ENCODE results near the gene CDH23. TPM values are rescaled to one million over a fixed set of nuclear protein-coding genes. Genes with fewer than 3 reads are reported as not detected.

Gene CDH23
- total and polyA plus RNA-seq, 2 experiments from 2014 or later: 0.08 TPM; not detected in 1

- 49% methylated on average over 19 of the region's 19 CpGs for WGBS, 2 experiments (ENCODE audit: low coverage in 1 of 2, low lambda C conversion rate in 2 of 2, missing lambda C conversion rate in 2 of 2)
- Histone ChIP-seq H3K9me2 (ENCODE audit: insufficient read depth) (no peaks in the 10 kb centered on the region), H3K9me3 (ENCODE audit: low read depth) (no peaks in the 10 kb centered on the region), H3K79me2 (ENCODE audit: insufficient read depth) (no peaks in the 10 kb centered on the region), H3K4me3 (no peak overlapping the region), H3K27ac (no peak overlapping the region), H3K36me3 (ENCODE audit: low read depth) (no peaks in the 10 kb centered on the region), H2AFZ (no peak overlapping the region), H3K9ac (no peak overlapping the region), H3K4me2 (ENCODE audit: unreplicated experiment) (no peak overlapping the region), H3K27me3 (replicated peaks; ENCODE audit: insufficient read depth) (peaks cover 31% of the 10 kb centered on the region), H3F3A (ENCODE audit: insufficient read depth) (no peaks in the 10 kb centered on the region), H4K20me1 (ENCODE audit: insufficient read depth) (no peaks in the 10 kb centered on the region), H3K4me1 (ENCODE audit: insufficient read depth) (no peaks in the 10 kb centered on the region)
- TF ChIP-seq EZH2 (IDR thresholded peaks at IDR 0.05; ENCODE audit: insufficient read depth, poor library complexity, severe bottlenecking) (no peak), EZH2phosphoT487 (IDR thresholded peaks at IDR 0.05; ENCODE audit: insufficient read depth, low read depth) (no peak)
- in situ Hi-C loops (cut with MboI): no loop called here
- no peak for DNase-seq
Measured at GRCh38 chr10:71462062-71462935, 65.6 kb downstream of the CDH23 start.

GRCh38 chr10:71463111-71463510, 66.4 kb downstream of the CDH23 start:
- Histone ChIP-seq H3K4me3 (no peak overlapping the region), H3K4me2 (ENCODE audit: unreplicated experiment) (no peak overlapping the region), H3K27ac (no peak overlapping the region), H3K9ac (no peak overlapping the region), H4K20me1 (ENCODE audit: insufficient read depth) (no peaks in the 10 kb centered on the region), H3K9me2 (ENCODE audit: insufficient read depth) (no peaks in the 10 kb centered on the region), H3K9me3 (ENCODE audit: low read depth) (no peaks in the 10 kb centered on the region), H3K27me3 (replicated peaks; ENCODE audit: insufficient read depth) (peaks cover 23% of the 10 kb centered on the region), H2AFZ (no peak overlapping the region), H3F3A (ENCODE audit: insufficient read depth) (no peaks in the 10 kb centered on the region), H3K36me3 (ENCODE audit: low read depth) (no peaks in the 10 kb centered on the region), H3K79me2 (ENCODE audit: insufficient read depth) (no peaks in the 10 kb centered on the region), H3K4me1 (ENCODE audit: insufficient read depth) (no peaks in the 10 kb centered on the region)
- DNase-seq: no peak
- in situ Hi-C loops (cut with MboI): no loop called here
- WGBS, 2 experiments (ENCODE audit: low coverage in 1 of 2, low lambda C conversion rate in 2 of 2, missing lambda C conversion rate in 2 of 2): 76 to 81% methylated on average over 7 of the region's 7 CpGs
- TF ChIP-seq EZH2phosphoT487 (IDR thresholded peaks at IDR 0.05; ENCODE audit: insufficient read depth, low read depth): no peak
- TF ChIP-seq EZH2 (IDR thresholded peaks at IDR 0.05; ENCODE audit: insufficient read depth, poor library complexity, severe bottlenecking): no peak

- H4K20me1 ChIP-seq (ENCODE audit: insufficient read depth): no peaks in the 10 kb centered on the region
- DNase-seq: no peak
- no peaks in the 10 kb centered on the region for H3K4me1 ChIP-seq (ENCODE audit: insufficient read depth)
- H3K4me3 ChIP-seq: no peak overlapping the region
- H3K27me3 ChIP-seq (replicated peaks; ENCODE audit: insufficient read depth): peaks cover 26% of the 10 kb centered on the region
- H3K9ac ChIP-seq: no peak overlapping the region
- no peaks in the 10 kb centered on the region for H3F3A ChIP-seq (ENCODE audit: insufficient read depth)
- H3K27ac ChIP-seq: no peak overlapping the region
- no peak overlapping the region for H3K4me2 ChIP-seq (ENCODE audit: unreplicated experiment)
- no peaks in the 10 kb centered on the region for H3K9me2 ChIP-seq (ENCODE audit: insufficient read depth)
- H3K9me3 ChIP-seq (ENCODE audit: low read depth): no peaks in the 10 kb centered on the region
- WGBS, 2 experiments (ENCODE audit: low coverage in 1 of 2, low lambda C conversion rate in 2 of 2, missing lambda C conversion rate in 2 of 2): 70 to 72% methylated on average over 18 of the region's 18 CpGs
- no peaks in the 10 kb centered on the region for H3K36me3 ChIP-seq (ENCODE audit: low read depth)
- no peak overlapping the region for H2AFZ ChIP-seq
- in situ Hi-C loops (cut with MboI): no loop called here
- H3K79me2 ChIP-seq (ENCODE audit: insufficient read depth): no peaks in the 10 kb centered on the region
- no peak for TF ChIP-seq EZH2 (IDR thresholded peaks at IDR 0.05; ENCODE audit: insufficient read depth, poor library complexity, severe bottlenecking)
- TF ChIP-seq EZH2phosphoT487 (IDR thresholded peaks at IDR 0.05; ENCODE audit: insufficient read depth, low read depth): no peak
Measured at GRCh38 chr10:71465551-71466252, 69.0 kb downstream of the CDH23 start.

- H3K4me1 ChIP-seq (ENCODE audit: insufficient read depth): no peaks in the 10 kb centered on the region
- 36 to 47% methylated on average over 6 of the region's 6 CpGs for WGBS, 2 experiments (ENCODE audit: low coverage in 1 of 2, low lambda C conversion rate in 2 of 2, missing lambda C conversion rate in 2 of 2)
- H3K9me3 ChIP-seq (ENCODE audit: low read depth): no peaks in the 10 kb centered on the region
- H3K79me2 ChIP-seq (ENCODE audit: insufficient read depth): no peaks in the 10 kb centered on the region
- in situ Hi-C loops (cut with MboI): no loop called here
- no peak overlapping the region for H3K9ac ChIP-seq
- no peaks in the 10 kb centered on the region for H3K36me3 ChIP-seq (ENCODE audit: low read depth)
- peaks cover 24% of the 10 kb centered on the region for H3K27me3 ChIP-seq (replicated peaks; ENCODE audit: insufficient read depth)
- H2AFZ ChIP-seq: no peak overlapping the region
- no peaks in the 10 kb centered on the region for H3K9me2 ChIP-seq (ENCODE audit: insufficient read depth)
- no peaks in the 10 kb centered on the region for H3F3A ChIP-seq (ENCODE audit: insufficient read depth)
- H3K27ac ChIP-seq: no peak overlapping the region
- H3K4me2 ChIP-seq (ENCODE audit: unreplicated experiment): no peak overlapping the region
- H3K4me3 ChIP-seq: no peak overlapping the region
- DNase-seq: no peak
- TF ChIP-seq EZH2 (IDR thresholded peaks at IDR 0.05; ENCODE audit: insufficient read depth, poor library complexity, severe bottlenecking) (no peak), EZH2phosphoT487 (IDR thresholded peaks at IDR 0.05; ENCODE audit: insufficient read depth, low read depth) (no peak)
- H4K20me1 ChIP-seq (ENCODE audit: insufficient read depth): no peaks in the 10 kb centered on the region
Measured at GRCh38 chr10:71466330-71466729, 69.6 kb downstream of the CDH23 start.

Data from GM23248 (cell line).